SK-N-SH (cell line): ENCODE results near the gene OVOL3.

Experiments used
- EZH2phosphoT487 ChIP-seq: fragments of 200-600 bp; sonication (generic); IDR thresholded peaks from 2 replicates; pipeline ENCODE4 v1.6.1; 2017; ENCODE audit warnings: low read depth, mixed run types, mild to moderate bottlenecking, antibody characterized with exemption, moderate library complexity, borderline replicate concordance
- GATA2 ChIP-seq: sonication (generic); formaldehyde crosslinking; IDR thresholded peaks from 2 replicates; pipeline ENCODE4 v1.5.0; 2020; ENCODE audit warnings: mild to moderate bottlenecking, missing genetic modification reagents
- TCF12 ChIP-seq: IDR thresholded peaks from 2 replicates; pipeline ENCODE4 v1.4.0; 2012

DNA sequence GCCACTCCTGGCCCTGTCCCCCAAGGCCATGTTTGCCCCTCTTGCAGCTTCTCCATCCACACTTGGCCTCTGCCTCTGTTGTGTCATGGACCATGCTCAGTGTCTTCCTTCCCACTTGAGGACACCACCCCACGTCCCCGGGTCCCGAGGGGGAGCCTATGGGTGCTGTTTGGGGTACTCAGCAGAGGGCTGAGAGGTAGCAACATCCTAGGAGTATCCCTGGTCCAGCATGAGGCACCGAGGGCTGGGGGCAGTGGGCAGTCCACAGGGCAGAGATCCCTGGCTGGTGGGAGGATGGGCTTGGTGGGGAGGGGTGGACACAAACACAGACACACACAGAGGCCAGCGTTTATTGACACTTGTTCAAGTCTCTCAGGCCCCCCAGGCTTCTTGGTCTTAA is 39.6 kb downstream of the OVOL3 start:
- TF ChIP-seq EZH2phosphoT487 (no peak), TCF12 (no peak), GATA2 (CRISPR knock-in tag) (no peak)
